Esophagus muscularis mucosa (tissue), 4 donors: ENCODE measurements around the gene ACACB. TPM values are rescaled to one million over a fixed set of nuclear protein-coding genes. Genes with fewer than 3 reads are reported as not detected.

Source experiments
- DNase-seq: peaks from one replicate; pipeline ENCODE4 v3.0.0-alpha.2; 2017; ENCODE audit errors: extremely low spot score
- H3K27ac ChIP-seq, 4 donors: fragments of 200-600 bp; sonication (generic); replicated peaks in 1 of 4; 1 replicate in 3 of 4; 2 replicates in 1 of 4; pipeline ENCODE4 v1.5.1; 2016 to 2019; ENCODE audit warnings: mild to moderate bottlenecking in 1 of 4
- H3K27me3 ChIP-seq, 4 donors: fragments of 200-600 bp; sonication (generic); one replicate each; pipeline versions ENCODE4 v1.5.1 to v1.6.0; 2016 to 2019
- H3K36me3 ChIP-seq, 4 donors: fragments of 200-600 bp; sonication (generic); one replicate each; pipeline ENCODE4 v1.5.1; 2016 to 2019
- H3K4me1 ChIP-seq, 4 donors: fragments of 200-600 bp; sonication (generic); one replicate each; pipeline ENCODE4 v1.5.1; 2016 to 2019
- H3K4me3 ChIP-seq, 4 donors: fragments of 200-600 bp; sonication (generic); 1 replicate in 2 of 4; 2 replicates in 2 of 4; pipeline ENCODE4 v1.5.1; 2016 to 2019; ENCODE audit warnings: mild to moderate bottlenecking in 4 of 4, moderate library complexity in 1 of 4
- H3K9me3 ChIP-seq, 4 donors: fragments of 200-600 bp; sonication (generic); 1 replicate in 3 of 4; 2 replicates in 1 of 4; pipeline ENCODE4 v1.5.1; 2016 to 2019
- EP300 ChIP-seq: sonication (generic); formaldehyde crosslinking; IDR thresholded peaks from one replicate; pipeline ENCODE4 v1.6.1; 2017; ENCODE audit warnings: antibody characterized with exemption
- POLR2A ChIP-seq: fragments of 450-650 bp; IDR thresholded peaks from one replicate; pipeline ENCODE4 v1.6.1; 2017; ENCODE audit warnings: antibody characterized with exemption, moderate library complexity, mild to moderate bottlenecking, low read depth
- POLR2AphosphoS5 ChIP-seq, 2 donors: sonication (generic); formaldehyde crosslinking; IDR thresholded peaks; one replicate each; pipeline ENCODE4 v1.6.1; 2017; ENCODE audit warnings: antibody characterized with exemption in 2 of 2
- WGBS: methylation state at CpG from one replicate; pipeline ENCODE4 v1.1.5; 2018; 5-methylcytosine and 5-hydroxymethylcytosine counted together
- intact Hi-C: fragments of 100-400 bp; cut with DNase I; formaldehyde crosslinking; loops from one replicate; pipeline ENCODE4 v1.15.1; 2023
- total RNA-seq, 4 donors: library from RNA; depleted of rRNA; stranded (reverse); fragments of >200 nt; gene quantifications; one replicate each; pipeline versions ENCODE4 v1.1.0 to v1.2.1, GENCODE V29; 2016
- TF ChIP-seq, protein P1 (sequence below), 3 experiments: fragments of 200-600 bp in 2 of 3; fragments of 450-650 bp in 1 of 3; sonication (generic) in 2 of 3; IDR thresholded peaks; one replicate each; pipeline ENCODE4 v1.5.1; 2017 to 2019; ENCODE audit warnings: antibody characterized with exemption in 3 of 3, mild to moderate bottlenecking in 2 of 3, moderate library complexity in 1 of 3

Gene ACACB
- total RNA-seq, 4 donors from 2014 or later: 59.6 to 134 (median 108) TPM

DNA sequence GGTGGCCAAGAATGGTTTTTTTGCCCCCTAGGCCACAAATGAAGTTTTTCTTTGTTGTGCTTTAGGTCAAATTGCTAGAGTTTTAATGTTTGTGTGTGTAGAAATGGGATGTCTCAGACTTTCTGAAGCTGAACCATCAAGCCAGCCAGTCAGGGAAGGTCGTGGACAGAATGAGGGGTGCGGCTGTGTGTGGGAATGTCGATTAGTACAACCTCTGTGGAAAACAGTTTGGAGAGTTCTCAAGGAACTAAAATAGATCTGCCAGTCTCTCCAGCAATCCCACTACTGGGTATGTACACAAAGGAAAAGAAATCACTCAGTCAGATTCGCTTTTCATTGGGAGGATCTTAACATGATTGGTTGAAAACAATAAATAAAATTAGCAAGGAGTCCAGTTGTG lies 44.5 kb downstream of the ACACB start:
- H3K9me3 ChIP-seq: no peaks in the 10 kb centered on the region
- WGBS: 44% methylated on average over 4 of the region's 4 CpGs
- TF ChIP-seq, protein P1, sequence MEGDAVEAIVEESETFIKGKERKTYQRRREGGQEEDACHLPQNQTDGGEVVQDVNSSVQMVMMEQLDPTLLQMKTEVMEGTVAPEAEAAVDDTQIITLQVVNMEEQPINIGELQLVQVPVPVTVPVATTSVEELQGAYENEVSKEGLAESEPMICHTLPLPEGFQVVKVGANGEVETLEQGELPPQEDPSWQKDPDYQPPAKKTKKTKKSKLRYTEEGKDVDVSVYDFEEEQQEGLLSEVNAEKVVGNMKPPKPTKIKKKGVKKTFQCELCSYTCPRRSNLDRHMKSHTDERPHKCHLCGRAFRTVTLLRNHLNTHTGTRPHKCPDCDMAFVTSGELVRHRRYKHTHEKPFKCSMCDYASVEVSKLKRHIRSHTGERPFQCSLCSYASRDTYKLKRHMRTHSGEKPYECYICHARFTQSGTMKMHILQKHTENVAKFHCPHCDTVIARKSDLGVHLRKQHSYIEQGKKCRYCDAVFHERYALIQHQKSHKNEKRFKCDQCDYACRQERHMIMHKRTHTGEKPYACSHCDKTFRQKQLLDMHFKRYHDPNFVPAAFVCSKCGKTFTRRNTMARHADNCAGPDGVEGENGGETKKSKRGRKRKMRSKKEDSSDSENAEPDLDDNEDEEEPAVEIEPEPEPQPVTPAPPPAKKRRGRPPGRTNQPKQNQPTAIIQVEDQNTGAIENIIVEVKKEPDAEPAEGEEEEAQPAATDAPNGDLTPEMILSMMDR (IDR thresholded peaks at IDR 0.05): no peak
- TF ChIP-seq EP300 (no peak), POLR2AphosphoS5 (IDR thresholded peaks at IDR 0.05) (no peak), POLR2A (no peak)
- peak overlapping the region in 3 of 4 donors; percentile 5 to 8 (median 5) for H3K4me3 ChIP-seq
- H3K36me3 ChIP-seq: peaks cover 0 to 15% (median 3%) of the 10 kb centered on the region in 4 donors
- H3K27me3 ChIP-seq: no peaks in the 10 kb centered on the region
- intact Hi-C loops: no loop called here
- peak overlapping the region; percentile 89 to 96 (median 92) for H3K27ac ChIP-seq
- no peak for DNase-seq
- peaks cover 82 to 99% (median 93%) of the 10 kb centered on the region in 4 donors for H3K4me1 ChIP-seq

DNA sequence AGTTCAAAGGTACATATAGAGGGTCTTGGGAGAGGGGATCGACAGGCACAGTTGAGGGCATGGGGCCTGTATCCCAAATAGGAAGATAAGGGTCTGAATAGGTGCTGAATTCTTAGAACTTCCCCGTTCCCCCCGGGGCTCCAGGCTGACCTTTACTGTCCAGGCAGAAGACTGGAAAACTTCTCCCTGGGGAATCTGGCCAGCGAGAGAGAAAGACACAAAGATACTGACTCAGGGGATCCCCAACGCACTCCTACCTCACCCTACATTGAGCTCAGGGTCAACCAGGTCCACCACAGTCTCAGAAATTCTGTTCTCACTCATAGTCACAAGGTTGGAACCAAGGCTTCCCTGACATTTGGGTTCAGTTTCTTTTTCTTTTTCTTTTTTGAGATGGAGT lies 46.2 kb downstream of the ACACB start:
- no peak for DNase-seq
- Histone ChIP-seq H3K27me3 (no peaks in the 10 kb centered on the region), H3K36me3 (peaks cover 9 to 25% (median 10%) of the 10 kb centered on the region in 4 donors), H3K27ac (peak overlapping the region; percentile 89 to 96 (median 92)), H3K4me3 (no peak overlapping the region), H3K4me1 (peaks cover 68 to 97% (median 89%) of the 10 kb centered on the region in 4 donors), H3K9me3 (no peaks in the 10 kb centered on the region)
- 67% methylated on average over 5 of the region's 5 CpGs for WGBS
- TF ChIP-seq EP300 (no peak), POLR2AphosphoS5 (IDR thresholded peaks at IDR 0.05) (no peak), POLR2A (no peak)
- TF ChIP-seq, protein P1 (IDR thresholded peaks at IDR 0.05): no peak
- intact Hi-C loops: no loop called here

DNA sequence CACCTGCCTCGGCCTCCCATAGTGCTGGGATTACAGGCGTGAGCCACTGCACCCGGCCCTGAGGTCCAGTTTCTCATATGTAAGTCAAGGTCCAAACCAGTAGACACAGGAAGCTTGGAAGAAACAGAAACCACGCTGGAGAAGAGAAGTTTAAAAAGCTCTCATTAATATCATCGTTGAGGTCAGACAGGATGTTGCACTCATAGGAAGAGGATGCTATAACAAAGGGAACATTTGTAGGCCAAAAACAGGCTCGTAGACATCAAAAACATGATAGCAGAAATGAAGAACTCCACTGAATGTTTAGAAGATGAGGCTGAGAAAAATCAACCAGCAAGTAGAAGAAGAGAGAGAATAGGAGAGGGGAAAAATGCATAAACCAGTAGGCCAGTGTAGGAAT lies 46.8 kb downstream of the ACACB start:
- intact Hi-C loops: no loop called here
- WGBS: 72% methylated on average over 6 of the region's 6 CpGs
- Histone ChIP-seq H3K4me3 (no peak overlapping the region), H3K4me1 (peaks cover 61 to 97% (median 89%) of the 10 kb centered on the region in 4 donors), H3K36me3 (peaks cover 13 to 32% (median 17%) of the 10 kb centered on the region in 4 donors), H3K27ac (peak overlapping the region; percentile 89 to 96 (median 92)), H3K27me3 (no peaks in the 10 kb centered on the region), H3K9me3 (no peaks in the 10 kb centered on the region)
- TF ChIP-seq EP300 (no peak), POLR2A (no peak), POLR2AphosphoS5 (IDR thresholded peaks at IDR 0.05) (no peak)
- TF ChIP-seq, protein P1 (IDR thresholded peaks at IDR 0.05): no peak
- DNase-seq: no peak

DNA sequence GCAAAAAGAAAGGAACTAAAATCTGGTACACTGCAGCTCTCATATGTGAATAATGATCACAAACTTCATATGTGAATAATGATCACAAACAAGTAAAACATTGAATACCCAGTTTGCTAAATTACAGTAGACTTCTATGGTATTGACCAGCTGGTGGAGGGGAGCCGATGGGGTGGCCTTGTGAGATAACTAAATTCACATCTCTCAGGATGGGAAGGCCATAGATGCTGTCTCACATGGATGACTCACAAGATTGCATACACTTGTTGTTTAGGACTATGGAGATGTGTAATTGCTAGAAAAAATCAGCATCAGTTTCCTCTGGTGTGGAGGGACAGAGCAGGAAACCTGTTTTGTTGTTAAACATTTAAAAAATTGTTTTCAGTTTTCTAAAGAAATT lies 49.2 kb downstream of the ACACB start:
- peak overlapping the region; percentile 16 to 96 (median 90) for H3K27ac ChIP-seq
- TF ChIP-seq EP300 (no peak), POLR2A (no peak), POLR2AphosphoS5 (IDR thresholded peaks at IDR 0.05) (no peak)
- TF ChIP-seq, protein P1 (IDR thresholded peaks at IDR 0.05): no peak
- peaks cover 37 to 96% (median 89%) of the 10 kb centered on the region in 4 donors for H3K4me1 ChIP-seq
- no peak for DNase-seq
- no peak overlapping the region for H3K4me3 ChIP-seq
- intact Hi-C loops: loop anchor here (5.0 kb wide), 1 partner anchor 53 kb away; no protein-coding TSS in a partner anchor
- no peaks in the 10 kb centered on the region for H3K9me3 ChIP-seq
- peaks cover 25 to 56% (median 32%) of the 10 kb centered on the region in 4 donors for H3K36me3 ChIP-seq
- no peaks in the 10 kb centered on the region for H3K27me3 ChIP-seq
- 73% methylated on average over 1 of the region's 1 CpG for WGBS

DNA sequence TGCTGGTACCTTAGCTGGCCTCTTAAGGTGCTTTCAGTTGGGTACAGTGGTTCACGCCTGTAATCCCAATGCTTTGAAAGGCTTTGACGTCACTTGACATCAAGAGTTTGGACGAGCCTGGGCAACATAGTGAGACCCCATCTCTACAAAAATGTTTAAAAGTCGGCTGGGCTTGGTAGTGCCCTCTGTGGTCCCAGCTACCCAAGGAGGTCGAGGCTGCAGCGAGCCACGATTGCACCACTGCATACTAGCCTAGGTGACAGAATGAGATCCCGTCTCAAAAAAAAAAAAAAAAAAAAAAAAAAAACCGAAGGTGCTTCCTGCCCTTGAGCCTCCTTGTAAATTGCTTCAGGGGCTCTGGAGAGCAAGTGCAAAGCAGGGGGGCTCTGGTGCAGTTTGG lies 50.0 kb downstream of the ACACB start:
- Histone ChIP-seq H3K36me3 (peaks cover 27 to 64% (median 36%) of the 10 kb centered on the region in 4 donors), H3K27ac (peak overlapping the region in 3 of 4 donors; percentile 20 to 96 (median 89)), H3K9me3 (no peaks in the 10 kb centered on the region), H3K27me3 (no peaks in the 10 kb centered on the region), H3K4me1 (peaks cover 29 to 89% (median 85%) of the 10 kb centered on the region in 4 donors), H3K4me3 (no peak overlapping the region)
- TF ChIP-seq EP300 (no peak), POLR2A (no peak), POLR2AphosphoS5 (IDR thresholded peaks at IDR 0.05) (no peak)
- TF ChIP-seq, protein P1 (IDR thresholded peaks at IDR 0.05): no peak
- WGBS: 81% methylated on average over 8 of the region's 9 CpGs
- no peak for DNase-seq
- intact Hi-C loops: loop anchor here (5.0 kb wide), 1 partner anchor 54 kb away; no protein-coding TSS in a partner anchor
